Endothelial cell of umbilical vein (primary cell): ENCODE measurements around the gene ARHGAP10. TPM values are rescaled to one million over a fixed set of nuclear protein-coding genes. Genes with fewer than 3 reads are reported as not detected.

Source experiments
- BruUV-seq: library from RNA; stranded (reverse); fragments of 400-500 nt; replicated peaks from 2 replicates; lab custom pipeline; 2021; lab: Mats Ljungman, UMichigan
- CTCF ChIA-PET: fragments of 300-600, 350-600 bp; sonication (Branson Sonifier 250); formaldehyde crosslinking; loops from one replicate; lab custom pipeline; 2021; ENCODE audit warnings: antibody characterized with exemption, inconsistent platforms; lab: Charles Lee
- POLR2A ChIA-PET: fragments of 300-600, 350-600 bp; sonication (Branson Sonifier 250); formaldehyde crosslinking; loops from one replicate; lab custom pipeline; 2021; ENCODE audit warnings: antibody characterized with exemption, inconsistent platforms; lab: Charles Lee
- DNase-seq: peaks from one replicate; pipeline ENCODE4 v3.0.0-alpha.2; 2011; ENCODE audit warnings: low read depth, low spot score
- FAIRE-seq: peaks from 2 replicates; lab custom pipeline; 2011; peaks lifted over from hg19 to GRCh38; lab: Jason Lieb, UNC
- H2AFZ ChIP-seq: 2 replicates; pipeline ENCODE4 v1.6.0; 2012; ENCODE audit warnings: low read depth, low read length, control low read depth, inconsistent platforms
- H3K27ac ChIP-seq: 2 replicates; pipeline ENCODE4 v1.5.1; 2011; ENCODE audit warnings: low read depth, mild to moderate bottlenecking, control low read depth, low read length, moderate library complexity; ENCODE audit not compliant: insufficient read depth
- H3K27me3 ChIP-seq, 2 experiments: 2 replicates each; pipeline versions ENCODE4 v1.6.0 to v1.6.1; 2011; ENCODE audit warnings: low read length in 2 of 2, mixed read lengths in 1 of 2; ENCODE audit not compliant: control insufficient read depth in 2 of 2, insufficient read depth in 2 of 2
- H3K36me3 ChIP-seq, 2 experiments: 2 replicates in 1 of 2; 3 replicates in 1 of 2; pipeline ENCODE4 v1.5.1; 2011; ENCODE audit warnings: low read length in 2 of 2, mild to moderate bottlenecking in 1 of 2, moderate library complexity in 1 of 2; ENCODE audit not compliant: control insufficient read depth in 2 of 2, insufficient read depth in 2 of 2; ENCODE audit errors: extremely low read depth in 1 of 2
- H3K4me1 ChIP-seq: 3 replicates; pipeline ENCODE4 v1.5.1; 2011; ENCODE audit warnings: mild to moderate bottlenecking, low read length; ENCODE audit not compliant: control insufficient read depth, insufficient read depth; ENCODE audit errors: extremely low read depth
- H3K4me2 ChIP-seq: 2 replicates; pipeline ENCODE4 v1.6.1; 2011; ENCODE audit warnings: low read length, control low read depth, mixed read lengths; ENCODE audit not compliant: insufficient read depth
- H3K4me3 ChIP-seq, 3 experiments: fragments of 200-600 bp in 1 of 3; sonication (generic), shearing (Covaris generic) in 1 of 3; replicated peaks in 1 of 3; 2 replicates each; pipeline ENCODE4 v1.5.1; 2011 to 2016; ENCODE audit warnings: control low read depth in 3 of 3, low read length in 3 of 3, mild to moderate bottlenecking in 2 of 3, inconsistent platforms in 1 of 3, low read depth in 1 of 3, moderate library complexity in 1 of 3; ENCODE audit not compliant: insufficient read depth in 1 of 3
- H3K79me2 ChIP-seq: 2 replicates; pipeline ENCODE4 v1.6.0; 2012; ENCODE audit warnings: low read length, inconsistent platforms; ENCODE audit not compliant: control insufficient read depth, insufficient read depth
- H3K9ac ChIP-seq: replicated peaks from 2 replicates; pipeline ENCODE3; 2011; ENCODE audit warnings: low read length, control low read depth; ENCODE audit not compliant: insufficient read depth; ENCODE audit errors: extremely low read depth
- H3K9me1 ChIP-seq: replicated peaks from 3 replicates; pipeline ENCODE4 v1.6.0; 2011; ENCODE audit warnings: mild to moderate bottlenecking, low read length; ENCODE audit not compliant: control insufficient read depth, insufficient read depth; ENCODE audit errors: extremely low read depth
- H3K9me3 ChIP-seq: replicated peaks from 2 replicates; pipeline ENCODE4 v1.5.1; 2012; ENCODE audit warnings: low read length, inconsistent platforms; ENCODE audit not compliant: control insufficient read depth, insufficient read depth
- H4K20me1 ChIP-seq: replicated peaks from 2 replicates; pipeline ENCODE3; 2011; ENCODE audit warnings: mild to moderate bottlenecking, low read length; ENCODE audit not compliant: control insufficient read depth, insufficient read depth; ENCODE audit errors: extremely low read depth
- CTCF ChIP-seq, 2 donors: IDR thresholded peaks; 1 replicate in 1 of 2; 2 replicates in 1 of 2; pipeline ENCODE4 v1.5.1; 2011; ENCODE audit warnings: low read length in 2 of 2, mild to moderate bottlenecking in 2 of 2, moderate library complexity in 2 of 2, control low read depth in 1 of 2, inconsistent platforms in 1 of 2, low read depth in 1 of 2; ENCODE audit not compliant: insufficient read depth in 1 of 2; ENCODE audit errors: extremely low read depth in 1 of 2
- JUN ChIP-seq: IDR thresholded peaks from 2 replicates; pipeline ENCODE4 v1.6.1; 2011; ENCODE audit warnings: borderline replicate concordance, low read depth; ENCODE audit not compliant: insufficient read length, insufficient read depth
- POLR2A ChIP-seq: IDR thresholded peaks from 2 replicates; pipeline ENCODE4 v1.6.1; 2012; ENCODE audit warnings: low read depth, mild to moderate bottlenecking, control low read depth, low read length
- dilution Hi-C: fragments of 300-500 bp; cut with MboI; formaldehyde crosslinking; loops from one replicate; pipeline ENCODE4 v1.15.0; 2019; ENCODE audit warnings: low sequenced_read_pairs; ENCODE audit not compliant: extremely low pct_ligation_motif_present
- intact Hi-C: fragments of 100-400 bp; cut with micrococcal nuclease; formaldehyde crosslinking; loops from one replicate; pipeline ENCODE4 v1.10.0; 2022
- polyA plus RNA-seq, 4 experiments: library from polyadenylated mRNA; depleted of rRNA in 3 of 4; stranded (reverse) in 3 of 4; unstranded in 1 of 4; fragments of >200 nt; gene quantifications; 2 replicates each; pipeline versions ENCODE4 v1.2.1 to v1.2.3, GENCODE V29; 2011 to 2012; ENCODE audit warnings: missing spikeins in 1 of 4
- total RNA-seq: library from RNA; stranded (reverse); gene quantifications from 2 replicates; pipeline ENCODE4 v1.2.3, GENCODE V29; 2021

ARHGAP10 gene
- total and polyA plus RNA-seq, 2 donors (not counting 3 experiments of a cell fraction or from before 2014, with no cell fraction given), result 20.4 to 36.7 TPM

GRCh38 chr4:147923854-147924253, 192.0 kb downstream of the ARHGAP10 start:
- no peaks in the 10 kb centered on the region for H3K9me3 ChIP-seq
- TF ChIP-seq POLR2A, result no peak
- BruUV-seq, result no TSS peak
- dilution Hi-C loops, result no loop called here
- FAIRE-seq, result no peak
- no peaks in the 10 kb centered on the region for H4K20me1 ChIP-seq
- no peak overlapping the region for H3K9ac ChIP-seq
- no peaks in the 10 kb centered on the region for H3K9me1 ChIP-seq
- no peak for DNase-seq
- POLR2A ChIA-PET, result no interaction called here
- no peaks in the 10 kb centered on the region for H3K36me3 ChIP-seq
- H3K4me2 ChIP-seq, result no peak overlapping the region
- H3K79me2 ChIP-seq, result no peaks in the 10 kb centered on the region
- no peak overlapping the region for H2AFZ ChIP-seq
- H3K27me3 ChIP-seq, result no peaks in the 10 kb centered on the region
- no peak overlapping the region for H3K4me3 ChIP-seq
- peaks cover 19% of the 10 kb centered on the region for H3K4me1 ChIP-seq
- intact Hi-C loops, result loop anchor here (2.0 kb wide), 1 partner anchor 517 kb away; no protein-coding TSS in a partner anchor
- CTCF ChIA-PET, result no interaction called here
- H3K27ac ChIP-seq, result no peak overlapping the region

- Histone ChIP-seq H3K36me3 (no peaks in the 10 kb centered on the region), H3K4me1 (peaks cover 19% of the 10 kb centered on the region), H4K20me1 (no peaks in the 10 kb centered on the region), H3K9me1 (no peaks in the 10 kb centered on the region), H3K27me3 (no peaks in the 10 kb centered on the region), H3K4me3 (no peak overlapping the region), H3K9ac (no peak overlapping the region), H3K79me2 (no peaks in the 10 kb centered on the region), H3K27ac (no peak overlapping the region), H2AFZ (no peak overlapping the region), H3K9me3 (no peaks in the 10 kb centered on the region), H3K4me2 (no peak overlapping the region)
- CTCF ChIA-PET, result interaction anchor here (0.7 to 1.5 kb wide), 10 partner anchors 8 to 1339 kb away, joined by 3 to 11 read pairs (median 4); no protein-coding TSS in a partner anchor
- TF ChIP-seq CTCF (IDR thresholded peaks at IDR 0.05; ENCODE audit: extremely low read depth in 1 of 2, insufficient read depth in 1 of 2, low read depth in 1 of 2, low read length in 2 of 2) (peak; percentile 28 to 64), JUN (no peak)
- DNase-seq (peak; percentile 65), FAIRE-seq (no peak)
- no TSS peak for BruUV-seq
- dilution Hi-C loops (no loop called here), intact Hi-C loops (loop anchor here (2.0 to 5.0 kb wide), 3 partner anchors 516 to 1337 kb away; no protein-coding TSS in a partner anchor)
- POLR2A ChIA-PET, result no interaction called here
Observed at GRCh38 chr4:147924604-147925412, 192.9 kb downstream of the ARHGAP10 start.
